HFF-Myc (cell line): ENCODE data around the gene TNIP2.

Experiments used
- DNase-seq: peaks from one replicate; pipeline ENCODE4 v3.0.0-alpha.2; 2011; ENCODE audit warnings: low read depth; ENCODE audit errors: extremely low read depth
- H3K4me3 ChIP-seq: replicated peaks from 2 replicates; pipeline ENCODE4 v1.5.1; 2011; ENCODE audit warnings: low read depth, mild to moderate bottlenecking, control low read depth, low read length
- CTCF ChIP-seq: IDR thresholded peaks from 2 replicates; pipeline ENCODE4 v1.5.1; 2012; ENCODE audit warnings: mild to moderate bottlenecking, low read depth, low read length, control low read depth; ENCODE audit errors: missing control alignments

The TNIP2 gene

GRCh38 chr4:2800691-2801596 is 44.8 kb upstream of the TNIP2 start:
- H3K4me3 ChIP-seq: no peak overlapping the region
- no peak for TF ChIP-seq CTCF
- DNase-seq: no peak

- TF ChIP-seq CTCF: no peak
- H3K4me3 ChIP-seq: no peak overlapping the region
- no peak for DNase-seq
These were observed 44.0 kb upstream of the TNIP2 start for GRCh38 chr4:2799971-2800690.

DNA sequence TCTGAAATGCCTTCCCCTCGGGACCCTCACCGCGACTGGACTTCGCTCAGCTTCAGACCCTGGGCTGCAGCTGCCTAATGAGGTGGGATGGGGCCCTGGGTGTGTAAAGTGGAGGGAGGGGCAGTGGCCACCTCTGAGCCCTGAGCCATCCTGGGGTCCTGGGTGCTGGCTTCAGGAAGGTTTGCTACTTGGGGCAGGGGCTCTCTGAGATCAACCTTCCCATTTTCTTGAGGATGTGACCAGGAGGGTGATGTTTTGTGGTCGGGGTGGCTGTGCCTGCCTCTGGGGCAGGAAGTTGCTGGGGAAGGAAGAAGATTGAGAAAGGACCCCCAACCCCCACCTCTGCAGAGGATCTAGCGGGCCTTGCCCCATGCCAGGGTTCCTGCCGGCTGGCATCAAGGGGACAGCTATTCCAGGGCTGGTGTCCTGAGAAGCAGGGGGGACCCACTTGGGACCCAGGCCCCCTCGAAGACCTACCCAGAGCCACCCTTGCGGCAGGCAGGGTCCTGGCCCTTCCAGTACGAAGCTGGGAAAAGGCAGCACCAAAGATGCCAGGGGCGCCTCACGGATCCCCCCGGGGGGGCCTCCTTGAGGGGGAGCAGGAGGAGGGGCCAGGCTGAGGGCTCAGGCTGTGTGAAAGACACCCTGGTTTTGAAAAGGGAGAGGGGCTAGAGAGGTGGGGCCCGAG is 43.2 kb upstream of the TNIP2 start:
- DNase-seq: no peak
- no peak overlapping the region for H3K4me3 ChIP-seq
- no peak for TF ChIP-seq CTCF

DNA sequence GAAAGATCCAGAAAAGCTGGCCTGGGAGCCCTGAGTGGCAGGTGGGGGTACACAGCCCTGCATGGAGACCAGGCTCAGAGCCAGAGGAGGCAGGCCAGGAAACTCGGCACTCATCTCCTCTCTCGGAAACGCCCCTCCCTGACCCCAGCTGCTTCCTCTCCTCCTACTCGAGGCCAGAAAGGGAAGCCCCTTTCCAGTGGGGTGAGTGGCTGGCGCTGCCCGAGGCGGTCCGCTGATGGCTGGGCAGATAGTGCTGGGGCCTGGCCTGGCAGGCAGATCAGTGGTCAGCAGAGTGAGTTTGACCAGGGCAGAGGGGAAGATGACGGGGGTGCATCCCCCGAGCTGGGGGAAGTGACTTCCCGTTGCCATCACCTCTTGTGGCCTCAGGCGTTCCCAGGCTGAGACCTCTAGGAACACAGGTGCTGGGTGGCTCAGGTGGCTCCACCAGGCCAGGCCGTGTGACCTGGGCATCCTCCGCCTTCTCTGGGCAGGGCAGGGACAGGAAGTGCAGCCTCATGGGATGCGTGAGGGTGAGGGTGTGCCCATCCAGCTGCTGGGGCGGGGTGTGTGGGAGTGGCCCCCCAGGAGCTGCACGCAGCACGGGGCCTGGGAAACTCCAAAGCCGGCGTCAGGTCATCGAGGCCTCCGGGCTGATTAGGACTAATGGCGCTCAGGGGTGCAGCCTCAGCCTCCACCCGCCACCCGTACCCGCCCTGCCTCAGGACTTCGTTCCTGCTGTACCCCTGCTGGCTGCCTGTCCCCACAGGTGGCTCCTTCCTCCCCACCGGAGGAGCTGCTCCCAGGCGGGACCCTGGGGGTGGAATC is 42.5 kb upstream of the TNIP2 start:
- DNase-seq: no peak
- no peak overlapping the region for H3K4me3 ChIP-seq
- TF ChIP-seq CTCF: no peak

- TF ChIP-seq CTCF: no peak
- DNase-seq: no peak
- no peak overlapping the region for H3K4me3 ChIP-seq
These were observed 41.6 kb upstream of the TNIP2 start for GRCh38 chr4:2797545-2798305.
